ENCODE results near the gene MTURN.

The MTURN gene

DNA sequence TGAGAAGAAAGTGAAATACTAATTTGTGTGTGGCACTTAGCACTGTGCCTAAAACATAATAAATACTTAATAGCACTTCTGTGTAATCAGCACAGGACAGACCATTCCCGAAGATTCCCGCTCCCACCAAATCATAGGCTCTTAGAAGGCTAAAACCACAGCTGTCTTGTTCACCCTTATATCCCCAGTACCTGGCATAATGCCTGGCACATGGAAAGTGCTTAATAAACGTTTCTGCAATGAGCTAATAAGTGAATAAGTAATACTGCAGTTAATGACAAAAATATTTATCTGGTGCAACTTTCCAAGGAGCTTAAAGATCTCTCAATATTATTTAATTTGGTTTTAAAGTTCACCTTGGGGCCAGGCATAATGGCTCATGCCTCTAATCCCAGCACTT lies 43.2 kb downstream of the MTURN start:
- Histone ChIP-seq H3F3A (ENCODE audit: insufficient read depth) (no peaks in the 10 kb centered on the region), H2AFZ (ENCODE audit: low read depth, low read length, severe bottlenecking) (no peak overlapping the region), H3K9me3 (ENCODE audit: insufficient read depth, low read length) (no peaks in the 10 kb centered on the region), H3K36me3 (ENCODE audit: low read length) (no peaks in the 10 kb centered on the region), H3K4me2 (ENCODE audit: low read depth, low read length, poor library complexity, severe bottlenecking) (no peak overlapping the region), H4K20me1 (ENCODE audit: low read depth, low read length) (no peaks in the 10 kb centered on the region), H3K9me2 (replicated peaks; ENCODE audit: insufficient read depth, low read length) (no peaks in the 10 kb centered on the region), H3K9ac (ENCODE audit: low read length) (no peak overlapping the region), H3K27me3 (ENCODE audit: low read length) (no peaks in the 10 kb centered on the region), H3K27ac (ENCODE audit: low read depth, low read length) (no peak overlapping the region), H3K79me2 (ENCODE audit: insufficient read depth, low read length) (no peaks in the 10 kb centered on the region), H3K4me3 (ENCODE audit: insufficient read depth, low read length, poor library complexity, severe bottlenecking) (no peak overlapping the region)
- TF ChIP-seq CTCF (IDR thresholded peaks at IDR 0.05; ENCODE audit: insufficient read depth, low read length, poor library complexity, severe bottlenecking) (no peak), EZH2phosphoT487 (conservative IDR thresholded peaks at IDR 0.05; ENCODE audit: low read length) (no peak)

- no peaks in the 10 kb centered on the region for H4K20me1 ChIP-seq (ENCODE audit: low read depth, low read length)
- H3K27me3 ChIP-seq (ENCODE audit: low read length) = no peaks in the 10 kb centered on the region
- H3K9me3 ChIP-seq (ENCODE audit: insufficient read depth, low read length) = no peaks in the 10 kb centered on the region
- no peaks in the 10 kb centered on the region for H3F3A ChIP-seq (ENCODE audit: insufficient read depth)
- H3K4me2 ChIP-seq (ENCODE audit: low read depth, low read length, poor library complexity, severe bottlenecking) = peak overlapping the region; percentile 46
- H3K4me3 ChIP-seq (ENCODE audit: insufficient read depth, low read length, poor library complexity, severe bottlenecking) = peak overlapping the region; percentile 7
- no peak overlapping the region for H3K27ac ChIP-seq (ENCODE audit: low read depth, low read length)
- TF ChIP-seq CTCF (IDR thresholded peaks at IDR 0.05; ENCODE audit: insufficient read depth, low read length, poor library complexity, severe bottlenecking) (no peak), EZH2phosphoT487 (conservative IDR thresholded peaks at IDR 0.05; ENCODE audit: low read length) (no peak)
- peak overlapping the region; percentile 7 for H3K9ac ChIP-seq (ENCODE audit: low read length)
- no peaks in the 10 kb centered on the region for H3K36me3 ChIP-seq (ENCODE audit: low read length)
- no peaks in the 10 kb centered on the region for H3K79me2 ChIP-seq (ENCODE audit: insufficient read depth, low read length)
- no peaks in the 10 kb centered on the region for H3K9me2 ChIP-seq (replicated peaks; ENCODE audit: insufficient read depth, low read length)
- peak overlapping the region; percentile 65 for H2AFZ ChIP-seq (ENCODE audit: low read depth, low read length, severe bottlenecking)
Observed at GRCh38 chr7:30178748-30179436, 44.1 kb downstream of the MTURN start.

DNA sequence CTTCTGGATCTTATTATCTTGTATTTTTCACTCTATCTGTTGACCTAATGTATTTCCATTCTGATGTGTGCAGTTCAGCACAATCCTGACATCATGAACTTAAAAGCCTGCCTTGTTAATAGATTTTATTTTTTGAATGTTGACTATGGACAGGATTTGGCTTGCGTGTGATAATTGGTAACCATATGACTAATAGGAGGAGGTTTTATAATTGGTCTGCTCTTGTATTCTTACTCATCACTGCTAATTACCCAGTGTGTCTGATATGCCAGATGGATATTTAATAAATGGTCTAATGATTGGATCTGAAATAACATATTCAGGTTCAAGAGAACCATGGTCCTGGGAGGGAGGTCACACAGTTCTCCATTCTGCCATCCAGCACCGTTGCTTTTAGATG lies 45.9 kb downstream of the MTURN start:
- H3K4me3 ChIP-seq (ENCODE audit: insufficient read depth, low read length, poor library complexity, severe bottlenecking) = no peak overlapping the region
- no peak overlapping the region for H3K9ac ChIP-seq (ENCODE audit: low read length)
- H3K79me2 ChIP-seq (ENCODE audit: insufficient read depth, low read length) = no peaks in the 10 kb centered on the region
- H3K9me3 ChIP-seq (ENCODE audit: insufficient read depth, low read length) = 0 out of 2 replicates have a peak, but pooled peaks cover 4% of the 10 kb centered on the region
- H3K27ac ChIP-seq (ENCODE audit: low read depth, low read length) = no peak overlapping the region
- H3K27me3 ChIP-seq (ENCODE audit: low read length) = no peaks in the 10 kb centered on the region
- no peaks in the 10 kb centered on the region for H4K20me1 ChIP-seq (ENCODE audit: low read depth, low read length)
- TF ChIP-seq CTCF (IDR thresholded peaks at IDR 0.05; ENCODE audit: insufficient read depth, low read length, poor library complexity, severe bottlenecking) (no peak), EZH2phosphoT487 (conservative IDR thresholded peaks at IDR 0.05; ENCODE audit: low read length) (no peak)
- H3F3A ChIP-seq (ENCODE audit: insufficient read depth) = no peaks in the 10 kb centered on the region
- H3K4me2 ChIP-seq (ENCODE audit: low read depth, low read length, poor library complexity, severe bottlenecking) = no peak overlapping the region
- no peaks in the 10 kb centered on the region for H3K36me3 ChIP-seq (ENCODE audit: low read length)
- H2AFZ ChIP-seq (ENCODE audit: low read depth, low read length, severe bottlenecking) = no peak overlapping the region
- no peaks in the 10 kb centered on the region for H3K9me2 ChIP-seq (replicated peaks; ENCODE audit: insufficient read depth, low read length)
